ENCODE results near the gene ZBTB40. TPM values are rescaled to one million over a fixed set of nuclear protein-coding genes. Genes with fewer than 3 reads are reported as not detected.

ZBTB40 gene
- total and polyA plus RNA-seq, 9 of the 15 experiments (the other 6 are each of a cell fraction or from before 2014, with no cell fraction given), result 2.6 to 26.0 (median 18.8) TPM

DNA sequence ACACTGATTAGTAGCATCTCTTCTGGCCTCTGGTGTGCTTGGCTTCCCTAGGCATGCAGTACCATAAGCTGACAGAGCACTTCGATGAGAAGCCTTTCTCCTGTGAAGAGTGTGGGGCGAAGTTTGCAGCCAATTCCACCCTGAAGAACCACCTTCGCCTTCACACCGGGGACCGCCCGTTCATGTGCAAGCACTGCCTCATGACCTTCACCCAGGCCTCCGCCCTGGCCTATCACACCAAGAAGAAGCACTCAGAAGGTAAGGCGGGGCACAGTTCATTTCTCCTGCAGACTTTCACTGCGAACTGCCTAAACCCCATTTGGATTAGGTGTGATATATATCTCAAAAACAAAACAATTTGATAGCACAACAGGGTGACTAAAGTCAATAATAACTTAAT, 61.2 kb downstream of the ZBTB40 start:
- POLR2A ChIA-PET, result interaction anchor here (1.1 kb wide), 1 partner anchor 13 kb away, joined by 3 read pairs; no protein-coding TSS in a partner anchor
- H3K27me3 ChIP-seq (ENCODE audit: control insufficient read depth in 2 of 2, insufficient read depth in 2 of 2, low read length in 2 of 2), result no peaks in the 10 kb centered on the region
- BruUV-seq (replicated peaks), result no TSS peak
- in situ Hi-C loops (cut with MboI), result no loop called here
- no peak overlapping the region for H3K4me2 ChIP-seq (ENCODE audit: insufficient read depth, low read length)
- H3K9ac ChIP-seq (ENCODE audit: insufficient read depth in 1 of 2, low read depth in 2 of 2, low read length in 2 of 2), result no peak overlapping the region; a peak in 1 of 4 replicates
- FAIRE-seq, result no peak
- no peaks in the 10 kb centered on the region for H3K4me1 ChIP-seq (replicated peaks in 1 of 2; ENCODE audit: control insufficient read depth in 2 of 2, insufficient read depth in 2 of 2, low read length in 2 of 2)
- ATAC-seq, result no peak
- H3K9me3 ChIP-seq (replicated peaks; ENCODE audit: control insufficient read depth, insufficient read depth, low read depth, low read length), result no peaks in the 10 kb centered on the region
- WGBS (ENCODE audit: insufficient coverage, low coverage, missing lambda C conversion rate), result 91% methylated on average over 9 of the region's 9 CpGs
- H3K9me1 ChIP-seq (ENCODE audit: control insufficient read depth, insufficient read depth, low read length), result no peaks in the 10 kb centered on the region
- peaks cover 95% of the 10 kb centered on the region for H3K36me3 ChIP-seq (ENCODE audit: control insufficient read depth, insufficient read depth, low read length)
- no peak for TF ChIP-seq RBFOX2 (IDR thresholded peaks at IDR 0.05; ENCODE audit: low read depth, low read length)
- no peak for TF ChIP-seq BRCA1 (IDR thresholded peaks at IDR 0.05)
- TF ChIP-seq BRCA1 (CRISPR knock-in tag; IDR thresholded peaks at IDR 0.05), result no peak
- no peak for TF ChIP-seq BHLHE40 (IDR thresholded peaks at IDR 0.05; ENCODE audit: low read length)
- no peak for TF ChIP-seq MCM5 (IDR thresholded peaks at IDR 0.05; ENCODE audit: low read depth)
- TF ChIP-seq TOE1 (IDR thresholded peaks at IDR 0.05; ENCODE audit: borderline replicate concordance), result no peak
- no peak for TF ChIP-seq TOE1 (CRISPR knock-in tag; IDR thresholded peaks at IDR 0.05; ENCODE audit: borderline replicate concordance, low read depth)
- no peak for TF ChIP-seq NFXL1 (CRISPR knock-in tag; IDR thresholded peaks at IDR 0.05)
- TF ChIP-seq, protein P1, sequence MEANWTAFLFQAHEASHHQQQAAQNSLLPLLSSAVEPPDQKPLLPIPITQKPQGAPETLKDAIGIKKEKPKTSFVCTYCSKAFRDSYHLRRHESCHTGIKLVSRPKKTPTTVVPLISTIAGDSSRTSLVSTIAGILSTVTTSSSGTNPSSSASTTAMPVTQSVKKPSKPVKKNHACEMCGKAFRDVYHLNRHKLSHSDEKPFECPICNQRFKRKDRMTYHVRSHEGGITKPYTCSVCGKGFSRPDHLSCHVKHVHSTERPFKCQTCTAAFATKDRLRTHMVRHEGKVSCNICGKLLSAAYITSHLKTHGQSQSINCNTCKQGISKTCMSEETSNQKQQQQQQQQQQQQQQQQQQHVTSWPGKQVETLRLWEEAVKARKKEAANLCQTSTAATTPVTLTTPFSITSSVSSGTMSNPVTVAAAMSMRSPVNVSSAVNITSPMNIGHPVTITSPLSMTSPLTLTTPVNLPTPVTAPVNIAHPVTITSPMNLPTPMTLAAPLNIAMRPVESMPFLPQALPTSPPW (CRISPR knock-in tag; IDR thresholded peaks at IDR 0.05), result no peak
- TF ChIP-seq MTA2 (IDR thresholded peaks at IDR 0.05; ENCODE audit: low read depth), result no peak
- no peak for TF ChIP-seq FOXJ3 (CRISPR knock-in tag; IDR thresholded peaks at IDR 0.05)
- TF ChIP-seq XRCC4 (IDR thresholded peaks at IDR 0.05; ENCODE audit: extremely low read depth, insufficient read depth, insufficient read length), result no peak
- TF ChIP-seq ZNF57 (CRISPR knock-in tag; IDR thresholded peaks at IDR 0.05), result no peak
- no peak for TF ChIP-seq CCNT2 (IDR thresholded peaks at IDR 0.05; ENCODE audit: borderline replicate concordance, extremely low read depth, insufficient read length, low read depth, low read length)
- no peak for TF ChIP-seq ILK (tag; IDR thresholded peaks at IDR 0.05; ENCODE audit: borderline replicate concordance, low read depth)
- TF ChIP-seq, protein P2, sequence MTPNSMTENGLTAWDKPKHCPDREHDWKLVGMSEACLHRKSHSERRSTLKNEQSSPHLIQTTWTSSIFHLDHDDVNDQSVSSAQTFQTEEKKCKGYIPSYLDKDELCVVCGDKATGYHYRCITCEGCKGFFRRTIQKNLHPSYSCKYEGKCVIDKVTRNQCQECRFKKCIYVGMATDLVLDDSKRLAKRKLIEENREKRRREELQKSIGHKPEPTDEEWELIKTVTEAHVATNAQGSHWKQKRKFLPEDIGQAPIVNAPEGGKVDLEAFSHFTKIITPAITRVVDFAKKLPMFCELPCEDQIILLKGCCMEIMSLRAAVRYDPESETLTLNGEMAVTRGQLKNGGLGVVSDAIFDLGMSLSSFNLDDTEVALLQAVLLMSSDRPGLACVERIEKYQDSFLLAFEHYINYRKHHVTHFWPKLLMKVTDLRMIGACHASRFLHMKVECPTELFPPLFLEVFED (CRISPR knock-in tag; conservative IDR thresholded peaks at IDR 0.05), result no peak
- TF ChIP-seq MECOM (CRISPR knock-in tag; IDR thresholded peaks at IDR 0.05), result no peak
- no peak for TF ChIP-seq FOXM1 (IDR thresholded peaks at IDR 0.05; ENCODE audit: low read depth)
- TF ChIP-seq FOXM1 (CRISPR knock-in tag; IDR thresholded peaks at IDR 0.05; ENCODE audit: low read depth), result no peak
- TF ChIP-seq NR2C2 (CRISPR knock-in tag; IDR thresholded peaks at IDR 0.05), result no peak
- TF ChIP-seq NR2C2 (tag; IDR thresholded peaks at IDR 0.05), result no peak
- TF ChIP-seq NFRKB (IDR thresholded peaks at IDR 0.05; ENCODE audit: low read depth), result no peak
- H3K27ac ChIP-seq (ENCODE audit: extremely low read depth, low read depth, low read length), result no peak overlapping the region
- no peak for DNase-seq (ENCODE audit: extremely low read depth in 1 of 4, low spot score in 3 of 4)
- H3K79me2 ChIP-seq (ENCODE audit: control insufficient read depth, insufficient read depth, low read length), result no peaks in the 10 kb centered on the region
- CTCF ChIA-PET (ENCODE audit: low intra/inter-chr PET ratio), result no interaction called here
- no peak overlapping the region for H3K4me3 ChIP-seq
- H4K20me1 ChIP-seq (replicated peaks; ENCODE audit: control insufficient read depth, insufficient read depth, low read length), result no peaks in the 10 kb centered on the region
- no peak overlapping the region for H2AFZ ChIP-seq (ENCODE audit: low read depth, low read length)
- intact Hi-C loops (cut with micrococcal nuclease), result no loop called here

Measured in K562 (cell line).